ENCODE results near the gene XPNPEP3.
A peak's percentile ranks its signal among the peaks of the same experiment; 100 is the strongest.

- TF ChIP-seq CTCF (IDR thresholded peaks at IDR 0.05; ENCODE audit: low read length), result peak; percentile 45
- no peak for TF ChIP-seq EZH2 (IDR thresholded peaks at IDR 0.05; ENCODE audit: borderline replicate concordance, low read length)
Measured at GRCh38 chr22:40856513-40857308, at the start of gene XPNPEP3, which contains the start of gene ST13.
